Activated naive CD4-positive, alpha-beta T cell treated with anti-CD3 and anti-CD28 coated beads, Interleukin-2, amount 50 U/mL, for 72 hours (primary cell): ENCODE measurements around the gene SLC9A9. TPM values are rescaled to one million over a fixed set of nuclear protein-coding genes. Genes with fewer than 3 reads are reported as not detected.
"Not testable (repeated sequence)": the region's sequence is repeated elsewhere in the genome, so short reads cannot be mapped to it uniquely, and the experiment has no call there.

Source experiments
- ATAC-seq, 2 donors: fragments of 150-1000 bp; cut with Tn5 transposase; 2 replicates each; pipeline ENCODE4 v1.10.0; 2021; ENCODE audit warnings: mild to moderate bottlenecking in 2 of 2, moderate library complexity in 2 of 2
- DNase-seq, 2 donors: peaks; one replicate each; pipeline ENCODE4 v3.0.0; 2021 to 2022; ENCODE audit warnings: low spot score in 2 of 2
- H3K27ac Mint-ChIP-seq, 2 donors: one replicate each; pipeline ENCODE4 v1.8.0; 2022; ENCODE audit warnings: mild to moderate bottlenecking in 2 of 2, mixed read lengths in 2 of 2
- H3K36me3 Mint-ChIP-seq, 2 donors: one replicate each; pipeline ENCODE4 v1.8.0; 2022; ENCODE audit warnings: mixed read lengths in 2 of 2
- H3K9me3 Mint-ChIP-seq, 2 donors: one replicate each; pipeline ENCODE4 v1.8.0; 2022; ENCODE audit warnings: mixed read lengths in 2 of 2
- total RNA-seq, 2 donors: library from RNA; stranded (reverse); gene quantifications; one replicate each; pipeline ENCODE4 v1.2.3, GENCODE V29; 2022

SLC9A9 gene
- 1 to 10 TPM; 2.3 to 2.5 TPM for total RNA-seq

DNA sequence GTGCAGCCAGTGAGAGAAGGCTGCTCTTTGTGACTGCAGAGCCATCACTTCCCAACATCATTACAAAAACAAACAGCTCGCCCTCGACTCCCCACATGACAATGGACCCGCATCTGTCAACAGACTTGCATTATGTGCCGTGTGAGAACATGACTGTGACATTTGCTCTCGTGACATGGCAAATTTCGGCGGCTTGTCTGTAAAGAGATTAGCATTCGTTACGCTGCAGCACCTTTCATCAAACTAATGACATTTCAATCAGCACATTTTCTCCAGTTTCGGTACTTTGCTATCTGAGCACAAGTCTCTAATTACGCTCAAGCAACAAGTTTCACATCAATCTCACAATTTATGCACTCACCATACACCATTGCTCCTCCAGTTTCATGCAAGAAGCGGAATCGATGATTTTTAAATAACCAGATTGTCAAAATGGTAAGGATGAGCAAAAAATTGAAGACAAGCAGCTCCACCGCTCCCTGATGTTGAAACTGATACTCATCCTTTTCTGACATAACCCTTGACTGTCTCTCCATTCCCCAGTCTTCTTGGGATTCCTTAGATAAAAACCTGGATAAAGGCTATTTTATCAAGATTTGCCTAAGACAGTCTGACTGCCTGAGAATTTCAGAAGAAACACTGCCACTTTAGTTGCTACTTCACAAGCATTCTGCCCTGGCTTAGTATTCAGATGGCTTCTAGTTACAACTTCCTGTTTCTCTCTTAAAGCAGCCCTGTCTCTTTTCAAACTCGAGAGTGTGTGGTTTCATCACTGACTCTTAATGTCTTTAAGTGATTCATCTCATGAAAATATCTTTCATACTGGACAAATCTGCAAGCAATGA, at the start of gene SLC9A9:
SLC9A9 (minus strand) TSS at position 682 of the 845 bp plus-strand sequence; CDS start at position 536, 146 bp downstream.
- no peaks in the 10 kb centered on the region for H3K9me3 Mint-ChIP-seq

DNA sequence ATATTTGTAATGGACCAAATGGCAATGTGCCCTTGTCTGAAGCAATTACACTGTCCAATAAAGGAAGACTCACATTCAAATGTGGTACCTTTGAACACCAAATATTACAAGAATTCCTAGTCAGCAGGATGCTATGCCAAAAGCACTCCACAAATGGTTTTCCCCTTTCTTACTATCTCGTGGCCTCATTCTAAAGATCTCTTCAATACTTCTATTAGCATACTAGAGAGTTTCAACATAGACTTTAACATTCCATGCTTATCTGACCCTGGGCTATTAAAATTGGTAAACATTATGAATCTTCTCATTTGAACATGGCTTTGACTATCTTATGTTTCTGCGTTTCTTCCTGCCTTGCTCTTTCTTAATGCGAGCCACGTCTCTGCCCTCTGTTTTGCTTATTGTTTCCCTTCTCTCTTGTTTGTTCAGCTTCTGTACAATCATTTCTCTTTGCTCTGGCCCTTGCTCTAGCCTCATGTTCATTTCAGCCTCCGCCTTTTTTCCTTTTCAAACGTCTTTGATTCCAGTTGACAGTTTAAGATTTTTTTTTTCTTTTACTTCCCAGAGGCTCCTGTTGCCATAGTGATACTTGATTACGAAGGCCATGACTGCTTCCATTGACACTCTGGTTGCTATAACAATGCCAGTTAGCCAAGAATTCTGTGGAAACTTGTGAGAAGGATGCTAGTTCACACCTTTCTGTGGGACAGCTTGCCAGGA, 49.5 kb upstream of the SLC9A9 start:
- DNase-seq (no peak), ATAC-seq (no peak)
- H3K36me3 Mint-ChIP-seq = no peaks in the 10 kb centered on the region
- H3K27ac Mint-ChIP-seq = no peak overlapping the region
- H3K9me3 Mint-ChIP-seq = no peaks in the 10 kb centered on the region

More for the DNA sequence above, at the start of gene SLC9A9:
- H3K36me3 Mint-ChIP-seq = peaks cover 0 to 8% of the 10 kb centered on the region in 2 donors
- H3K27ac Mint-ChIP-seq = peak within 1 kb of the TSS; percentile 81 to 91
- peak; percentile 94 to 96 for ATAC-seq
- DNase-seq = no peak

DNA sequence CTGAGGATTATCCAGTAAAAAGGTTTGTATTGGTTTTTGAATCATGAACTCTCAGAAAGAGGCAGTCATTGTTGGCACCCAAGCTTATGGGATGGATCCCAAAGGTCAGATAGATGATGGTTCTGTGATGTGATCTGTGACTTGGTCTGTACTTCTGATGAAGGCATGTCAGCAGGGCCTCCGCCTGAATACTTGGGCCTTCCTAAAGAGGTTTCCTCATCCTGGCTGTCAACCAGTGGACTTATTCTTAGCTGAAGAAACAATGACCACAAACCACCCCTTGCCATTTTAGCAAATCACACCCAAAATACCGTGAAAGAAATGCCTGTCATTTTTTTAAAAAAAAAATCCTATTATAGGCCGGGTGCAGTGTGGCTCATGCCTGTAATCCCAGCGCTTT, 48.2 kb upstream of the SLC9A9 start:
- Mint-ChIP-seq H3K9me3 (no peaks in the 10 kb centered on the region), H3K36me3 (no peaks in the 10 kb centered on the region), H3K27ac (no peak overlapping the region)
- ATAC-seq (no peak), DNase-seq (no peak)

GRCh38 chr3:143895805-143896204, 47.5 kb upstream of the SLC9A9 start:
- Mint-ChIP-seq H3K36me3 (no peaks in the 10 kb centered on the region), H3K9me3 (no peaks in the 10 kb centered on the region), H3K27ac (no peak overlapping the region)
- ATAC-seq (no peak), DNase-seq (no peak)

DNA sequence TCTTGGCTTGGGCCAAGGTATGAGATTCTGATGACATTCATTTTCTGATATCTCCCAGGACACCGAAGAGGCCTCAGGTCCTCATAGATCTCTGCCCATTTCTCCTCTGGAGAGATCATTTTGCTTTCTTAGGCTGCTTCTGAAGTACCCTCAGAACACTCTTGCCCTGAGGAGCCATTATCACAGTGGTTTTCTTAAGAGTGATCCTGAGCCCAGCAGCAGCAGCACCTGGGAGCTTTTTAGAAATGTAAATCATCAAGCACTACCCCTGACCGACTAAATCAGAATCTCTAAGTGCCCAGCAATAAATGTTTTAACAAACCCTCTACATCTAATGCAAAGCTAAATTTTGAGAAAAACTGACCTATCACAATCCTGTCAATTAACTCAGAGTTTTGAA, 40.6 kb upstream of the SLC9A9 start:
- Mint-ChIP-seq H3K27ac (no peak overlapping the region), H3K9me3 (no peaks in the 10 kb centered on the region)

GRCh38 chr3:143888166-143888565, 39.9 kb upstream of the SLC9A9 start:
- Mint-ChIP-seq H3K9me3 (no peaks in the 10 kb centered on the region), H3K36me3 (no peaks in the 10 kb centered on the region), H3K27ac (no peak overlapping the region)
- ATAC-seq (no peak), DNase-seq (no peak)

More for the DNA sequence above, 40.6 kb upstream of the SLC9A9 start:
- H3K36me3 Mint-ChIP-seq = no peaks in the 10 kb centered on the region
- no peak for ATAC-seq
- DNase-seq = no peak

DNA sequence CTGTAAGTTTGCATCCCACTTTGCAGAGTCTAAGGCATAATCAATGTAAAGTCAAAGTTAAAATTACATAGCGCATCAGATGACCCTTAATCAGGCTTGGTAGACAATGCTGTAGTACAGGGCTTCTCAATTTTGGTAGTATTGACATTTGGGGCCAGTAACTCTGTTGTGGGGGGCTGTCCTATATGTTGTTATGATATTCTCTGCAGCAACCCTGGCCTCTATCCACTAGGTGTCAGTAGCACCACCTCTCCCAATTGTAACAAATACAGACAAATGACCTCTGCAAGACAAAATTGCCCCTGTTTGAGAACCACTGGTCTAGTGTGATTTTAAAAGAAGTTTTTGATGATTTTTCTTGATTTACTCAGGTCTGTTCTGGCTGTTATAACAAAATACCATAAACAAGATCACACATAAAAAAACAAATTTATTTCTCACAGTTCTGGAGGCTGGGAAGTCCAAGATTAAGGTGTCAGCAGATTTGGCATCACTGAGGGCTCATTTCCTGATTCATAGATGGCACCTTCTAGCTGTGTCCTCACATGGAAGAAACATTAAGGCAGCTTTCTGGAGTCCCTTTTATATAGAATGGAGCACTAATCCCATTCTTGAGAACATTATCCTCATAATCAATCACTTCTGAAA, 37.6 kb upstream of the SLC9A9 start:
- DNase-seq = peak in 1 of 2 donors; percentile 11

DNA sequence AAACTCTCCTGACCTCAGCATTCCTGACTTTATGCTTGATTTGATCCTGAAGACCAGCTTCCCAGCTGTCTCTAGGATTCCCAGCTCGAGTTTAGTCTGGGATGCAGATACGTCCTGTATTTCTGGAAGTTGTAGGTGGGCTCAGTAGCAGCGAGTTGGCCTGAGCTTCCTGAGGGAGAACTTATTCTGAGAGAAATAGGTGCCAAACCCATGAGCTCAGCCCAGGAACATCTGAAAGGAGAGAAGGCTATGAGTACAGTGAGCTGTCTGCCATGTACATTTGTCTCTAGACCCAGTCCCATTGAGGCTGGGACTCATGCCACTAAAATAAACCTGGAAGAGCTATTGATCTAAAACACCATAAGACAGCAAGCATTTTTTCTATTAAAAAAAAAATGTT, 36.6 kb upstream of the SLC9A9 start:
- Mint-ChIP-seq H3K36me3 (no peaks in the 10 kb centered on the region), H3K9me3 (no peaks in the 10 kb centered on the region), H3K27ac (no peak overlapping the region)
- DNase-seq = no peak
- ATAC-seq = no peak

More for the DNA sequence above, 37.6 kb upstream of the SLC9A9 start:
- H3K9me3 Mint-ChIP-seq = no peaks in the 10 kb centered on the region
- no peak overlapping the region for H3K27ac Mint-ChIP-seq
- peak; percentile 68 to 81 for ATAC-seq
- H3K36me3 Mint-ChIP-seq = no peaks in the 10 kb centered on the region

DNA sequence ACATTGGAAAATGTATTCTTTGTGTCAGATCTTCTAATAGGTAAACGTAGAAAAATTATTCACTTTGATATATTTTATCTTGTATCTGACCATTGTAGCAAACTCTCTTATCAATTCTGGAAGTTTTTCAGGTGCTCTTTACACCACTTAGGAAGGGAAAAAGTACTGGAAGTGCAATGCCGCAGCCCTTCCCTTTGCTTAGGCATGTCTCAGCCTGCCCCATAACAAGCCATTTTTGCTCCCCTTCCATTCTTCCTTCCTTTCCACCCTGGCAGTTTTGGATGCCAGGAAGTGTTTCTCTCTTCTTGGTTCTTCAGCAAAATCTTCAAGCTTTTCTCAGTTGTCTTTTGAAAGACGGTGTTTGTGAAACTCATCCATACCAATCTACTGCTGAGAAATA, 34.9 kb upstream of the SLC9A9 start:
- DNase-seq (no peak), ATAC-seq (no peak)
- Mint-ChIP-seq H3K36me3 (no peaks in the 10 kb centered on the region), H3K9me3 (no peaks in the 10 kb centered on the region), H3K27ac (no peak overlapping the region)

DNA sequence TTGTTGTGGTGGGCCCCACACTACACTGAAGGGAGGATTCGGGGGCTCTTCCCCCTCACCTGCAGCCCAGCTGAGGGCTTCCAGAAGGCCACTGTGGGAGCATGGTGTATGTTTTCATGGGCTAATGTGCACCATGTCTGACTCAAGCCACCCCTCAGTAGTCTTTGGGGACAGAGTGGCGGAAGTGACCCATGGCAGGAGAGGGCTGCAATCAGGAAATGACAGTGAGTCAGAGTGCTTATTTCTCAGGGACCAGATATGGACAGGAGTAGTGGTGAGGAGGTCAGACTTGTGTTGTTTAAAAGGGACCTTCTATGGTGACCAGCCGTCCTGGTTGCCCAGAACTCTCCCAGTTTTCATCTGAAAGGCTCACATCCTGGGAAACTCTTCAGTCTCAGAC, 32.8 kb upstream of the SLC9A9 start:
- no peak for ATAC-seq
- Mint-ChIP-seq H3K36me3 (no peaks in the 10 kb centered on the region), H3K9me3 (no peaks in the 10 kb centered on the region), H3K27ac (no peak overlapping the region)
- DNase-seq = no peak

DNA sequence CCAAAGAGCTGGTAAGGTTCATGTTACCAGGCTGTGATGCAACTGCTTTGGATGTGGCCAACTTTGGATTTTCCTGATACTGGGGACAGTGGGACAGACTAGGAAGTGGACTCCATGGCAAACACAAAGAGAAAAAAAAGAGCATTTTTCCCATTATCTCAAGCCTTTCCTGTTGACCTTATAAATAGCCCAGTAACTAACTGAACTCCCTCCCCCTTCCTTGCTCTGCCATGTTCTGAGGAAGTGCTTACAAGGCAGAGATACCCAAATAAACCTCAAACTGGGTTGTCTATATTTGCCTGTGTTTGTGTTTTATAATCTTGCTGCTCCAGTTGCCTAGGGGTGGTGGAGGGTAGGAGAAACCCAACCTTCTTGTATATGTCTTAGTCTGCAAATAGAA, 27.3 kb upstream of the SLC9A9 start:
- H3K36me3 Mint-ChIP-seq = no peaks in the 10 kb centered on the region

DNA sequence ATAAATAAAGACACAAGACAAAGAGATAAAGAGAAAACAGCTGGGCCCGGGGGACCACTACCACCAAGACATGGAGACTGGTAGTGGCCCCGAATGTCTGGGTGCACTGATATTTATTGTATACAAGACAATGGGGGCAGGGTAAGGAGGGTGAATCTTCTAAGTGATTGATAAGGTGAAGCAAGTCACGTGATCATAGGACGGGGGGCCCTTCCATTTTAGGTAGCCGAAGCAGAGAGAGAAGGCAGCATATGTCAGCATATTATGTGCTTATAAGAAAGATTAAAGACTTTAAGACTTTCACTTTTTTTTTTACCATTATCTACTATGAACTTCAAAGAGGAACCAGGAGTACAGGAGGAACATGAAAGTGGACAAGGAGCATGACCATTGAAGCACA, 25.3 kb upstream of the SLC9A9 start:
- DNase-seq, H3K9me3 Mint-ChIP-seq, H3K27ac Mint-ChIP-seq, H3K36me3 Mint-ChIP-seq, ATAC-seq: not testable (repeated sequence)

More for the DNA sequence above, 27.3 kb upstream of the SLC9A9 start:
- DNase-seq (no peak), ATAC-seq (no peak)
- no peaks in the 10 kb centered on the region for H3K9me3 Mint-ChIP-seq
- no peak overlapping the region for H3K27ac Mint-ChIP-seq

GRCh38 chr3:143865302-143865701, 17.0 kb upstream of the SLC9A9 start:
- no peak for ATAC-seq
- peaks cover 7 to 10% of the 10 kb centered on the region in 2 donors for H3K36me3 Mint-ChIP-seq
- peaks cover 8% of the 10 kb centered on the region in 2 donors for H3K9me3 Mint-ChIP-seq
- H3K27ac Mint-ChIP-seq = peak overlapping the region in 1 of 2 donors; percentile 20
- no peak for DNase-seq

DNA sequence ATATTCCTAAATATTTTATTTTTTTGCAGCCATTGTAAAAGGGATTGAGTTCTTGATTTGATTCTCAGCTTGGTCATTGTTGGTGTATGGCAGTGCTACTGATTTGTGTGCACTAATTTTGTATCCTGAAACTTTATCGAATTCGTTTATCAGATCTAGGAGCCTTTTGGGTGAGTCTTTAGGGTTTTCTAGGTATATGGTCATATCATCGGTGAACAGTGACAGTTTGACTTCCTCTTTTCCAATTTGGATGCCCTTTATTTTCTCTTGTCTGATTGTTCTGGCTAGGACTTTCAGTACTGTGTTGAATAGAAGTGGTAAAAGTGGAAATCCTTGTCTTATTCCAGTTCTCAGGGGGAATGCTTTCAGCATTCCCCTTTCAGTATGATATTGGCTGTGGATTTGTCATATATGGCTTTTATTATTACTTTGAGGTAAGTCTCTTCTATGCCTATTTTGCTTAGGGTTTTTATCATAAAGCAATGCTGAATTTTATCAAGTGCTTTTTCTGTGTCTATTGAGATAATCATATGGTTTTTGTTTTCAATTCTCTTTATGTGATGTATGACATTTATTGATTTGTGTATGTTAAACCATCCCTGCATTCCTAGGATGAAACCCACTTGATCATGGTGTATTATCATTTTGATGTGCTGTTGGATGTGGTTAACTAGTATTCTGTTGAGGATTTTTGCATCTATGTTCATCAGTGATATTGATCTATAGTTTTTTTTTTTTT, 11.4 kb upstream of the SLC9A9 start:
- H3K27ac Mint-ChIP-seq = no peak overlapping the region
- H3K36me3 Mint-ChIP-seq = peaks cover 7 to 10% of the 10 kb centered on the region in 2 donors
- peaks cover 8% of the 10 kb centered on the region in 2 donors for H3K9me3 Mint-ChIP-seq
- ATAC-seq (no peak), DNase-seq (no peak)

- no peak for DNase-seq
- no peak overlapping the region for H3K27ac Mint-ChIP-seq
- H3K36me3 Mint-ChIP-seq = peaks cover 6 to 9% of the 10 kb centered on the region in 2 donors
- peaks cover 6 to 8% of the 10 kb centered on the region in 2 donors for H3K9me3 Mint-ChIP-seq
- no peak for ATAC-seq
Observed at GRCh38 chr3:143856252-143856970, 8.1 kb upstream of the SLC9A9 start.

DNA sequence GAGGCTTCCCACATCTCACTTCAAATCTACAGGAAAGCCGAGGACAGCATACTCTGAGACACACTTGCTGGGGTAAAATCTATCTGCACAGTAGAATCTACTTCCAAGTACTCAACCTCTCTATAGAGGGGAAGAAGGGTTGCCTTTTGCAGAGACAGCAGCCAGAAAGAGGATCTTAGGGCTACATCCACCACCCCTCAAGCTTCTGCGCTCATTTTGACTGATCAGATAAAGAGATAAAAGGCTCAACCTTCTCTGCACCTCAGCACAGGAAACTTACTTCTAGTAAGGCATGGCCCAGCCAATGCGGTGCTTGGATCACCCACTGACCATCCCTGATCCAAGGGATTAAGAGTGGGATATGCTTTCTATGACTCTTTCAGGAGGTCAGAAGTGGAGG, 6.9 kb upstream of the SLC9A9 start:
- ATAC-seq = peak; percentile 36 to 37
- H3K27ac Mint-ChIP-seq = no peak overlapping the region
- no peaks in the 10 kb centered on the region for H3K9me3 Mint-ChIP-seq
- DNase-seq = no peak
- no peaks in the 10 kb centered on the region for H3K36me3 Mint-ChIP-seq
